Ovary (tissue), 3 donors: ENCODE data around the gene TMIGD3.

ENCODE experiments used
- EP300 ChIP-seq: sonication (generic); formaldehyde crosslinking; IDR thresholded peaks from one replicate; pipeline ENCODE4 v1.6.1; 2017; ENCODE audit warnings: antibody characterized with exemption
- POLR2A ChIP-seq: fragments of 450-650 bp; IDR thresholded peaks from one replicate; pipeline ENCODE4 v1.6.1; 2017; ENCODE audit warnings: antibody characterized with exemption, mild to moderate bottlenecking, moderate library complexity
- TF ChIP-seq, protein P1 (sequence below), 3 donors: fragments of 450-650 bp in 2 of 3; fragments of 200-600 bp in 1 of 3; IDR thresholded peaks; one replicate each; pipeline versions ENCODE4 v1.5.1 to v1.8.0; 2016 to 2022; ENCODE audit warnings: antibody characterized with exemption in 3 of 3, mild to moderate bottlenecking in 1 of 3
- donor health status: DM: no; HTN: no; CAD: no.

DNA sequence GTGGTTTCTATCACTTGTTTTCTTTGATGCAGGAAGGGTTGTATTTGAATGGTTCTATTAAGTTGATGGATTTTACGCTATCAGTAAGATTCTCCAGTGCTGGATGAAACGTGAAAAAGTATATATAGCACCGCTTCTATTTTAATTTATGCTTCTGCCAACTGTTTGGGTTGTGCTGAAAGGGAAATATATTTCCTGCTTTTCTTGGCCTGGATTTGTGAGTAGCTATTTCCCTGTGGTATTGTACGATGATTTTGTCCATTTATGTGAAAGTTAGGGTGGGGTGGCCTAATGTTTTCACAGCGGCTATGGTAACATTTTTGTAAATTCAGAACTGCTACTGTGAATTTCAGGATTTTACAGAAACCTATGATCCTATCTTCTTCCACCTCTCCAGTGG lies 29.3 kb downstream of the TMIGD3 start:
- TF ChIP-seq, protein P1, sequence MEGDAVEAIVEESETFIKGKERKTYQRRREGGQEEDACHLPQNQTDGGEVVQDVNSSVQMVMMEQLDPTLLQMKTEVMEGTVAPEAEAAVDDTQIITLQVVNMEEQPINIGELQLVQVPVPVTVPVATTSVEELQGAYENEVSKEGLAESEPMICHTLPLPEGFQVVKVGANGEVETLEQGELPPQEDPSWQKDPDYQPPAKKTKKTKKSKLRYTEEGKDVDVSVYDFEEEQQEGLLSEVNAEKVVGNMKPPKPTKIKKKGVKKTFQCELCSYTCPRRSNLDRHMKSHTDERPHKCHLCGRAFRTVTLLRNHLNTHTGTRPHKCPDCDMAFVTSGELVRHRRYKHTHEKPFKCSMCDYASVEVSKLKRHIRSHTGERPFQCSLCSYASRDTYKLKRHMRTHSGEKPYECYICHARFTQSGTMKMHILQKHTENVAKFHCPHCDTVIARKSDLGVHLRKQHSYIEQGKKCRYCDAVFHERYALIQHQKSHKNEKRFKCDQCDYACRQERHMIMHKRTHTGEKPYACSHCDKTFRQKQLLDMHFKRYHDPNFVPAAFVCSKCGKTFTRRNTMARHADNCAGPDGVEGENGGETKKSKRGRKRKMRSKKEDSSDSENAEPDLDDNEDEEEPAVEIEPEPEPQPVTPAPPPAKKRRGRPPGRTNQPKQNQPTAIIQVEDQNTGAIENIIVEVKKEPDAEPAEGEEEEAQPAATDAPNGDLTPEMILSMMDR (IDR thresholded peaks at IDR 0.05): no peak
- TF ChIP-seq POLR2A (no peak), EP300 (no peak)
